Fibroblast of the aortic adventitia (primary cell): ENCODE measurements around the gene ZFP64. TPM values are rescaled to one million over a fixed set of nuclear protein-coding genes. Genes with fewer than 3 reads are reported as not detected.

Experiments
- DNase-seq: peaks from one replicate; pipeline ENCODE4 v3.0.0-alpha.2; 2010; ENCODE audit warnings: low read depth
- H3K4me3 ChIP-seq: 2 replicates; pipeline ENCODE4 v1.5.1; 2011; ENCODE audit warnings: low read depth, mild to moderate bottlenecking, control low read depth, low read length, moderate library complexity
- total RNA-seq: library from RNA; depleted of rRNA; stranded (reverse); fragments of >200 nt; gene quantifications from 2 replicates; pipeline ENCODE4 v1.2.3, GENCODE V29; 2012; ENCODE audit warnings: low replicate concordance
- TF ChIP-seq, protein P1 (sequence below): IDR thresholded peaks from 2 replicates; pipeline ENCODE4 v1.5.1; 2011; ENCODE audit warnings: mild to moderate bottlenecking, low read length, control low read depth, inconsistent platforms; ENCODE audit not compliant: insufficient read depth

The ZFP64 gene
- total RNA-seq, 1 donor, result 21.9 TPM

DNA sequence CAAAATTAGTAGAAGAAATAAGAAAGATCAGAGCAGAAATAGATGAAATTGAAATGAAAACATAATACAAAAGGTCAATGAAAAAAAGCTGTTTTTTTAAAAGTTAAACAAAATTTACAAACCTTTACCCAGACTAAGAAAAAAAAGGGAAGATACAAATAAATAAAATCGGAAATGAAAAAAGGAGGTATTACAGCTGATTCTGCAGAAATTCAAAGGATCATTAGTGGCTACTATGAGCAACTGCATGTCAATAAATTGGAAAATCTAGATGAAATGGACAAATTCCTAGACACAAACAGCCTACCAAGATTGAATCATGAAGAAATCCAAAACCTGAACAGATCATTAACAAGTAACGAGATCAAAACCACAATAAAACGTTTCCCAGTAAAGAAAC, 59.2 kb downstream of the ZFP64 start:
- TF ChIP-seq, protein P1, sequence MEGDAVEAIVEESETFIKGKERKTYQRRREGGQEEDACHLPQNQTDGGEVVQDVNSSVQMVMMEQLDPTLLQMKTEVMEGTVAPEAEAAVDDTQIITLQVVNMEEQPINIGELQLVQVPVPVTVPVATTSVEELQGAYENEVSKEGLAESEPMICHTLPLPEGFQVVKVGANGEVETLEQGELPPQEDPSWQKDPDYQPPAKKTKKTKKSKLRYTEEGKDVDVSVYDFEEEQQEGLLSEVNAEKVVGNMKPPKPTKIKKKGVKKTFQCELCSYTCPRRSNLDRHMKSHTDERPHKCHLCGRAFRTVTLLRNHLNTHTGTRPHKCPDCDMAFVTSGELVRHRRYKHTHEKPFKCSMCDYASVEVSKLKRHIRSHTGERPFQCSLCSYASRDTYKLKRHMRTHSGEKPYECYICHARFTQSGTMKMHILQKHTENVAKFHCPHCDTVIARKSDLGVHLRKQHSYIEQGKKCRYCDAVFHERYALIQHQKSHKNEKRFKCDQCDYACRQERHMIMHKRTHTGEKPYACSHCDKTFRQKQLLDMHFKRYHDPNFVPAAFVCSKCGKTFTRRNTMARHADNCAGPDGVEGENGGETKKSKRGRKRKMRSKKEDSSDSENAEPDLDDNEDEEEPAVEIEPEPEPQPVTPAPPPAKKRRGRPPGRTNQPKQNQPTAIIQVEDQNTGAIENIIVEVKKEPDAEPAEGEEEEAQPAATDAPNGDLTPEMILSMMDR, result no peak
- no peak for DNase-seq

DNA sequence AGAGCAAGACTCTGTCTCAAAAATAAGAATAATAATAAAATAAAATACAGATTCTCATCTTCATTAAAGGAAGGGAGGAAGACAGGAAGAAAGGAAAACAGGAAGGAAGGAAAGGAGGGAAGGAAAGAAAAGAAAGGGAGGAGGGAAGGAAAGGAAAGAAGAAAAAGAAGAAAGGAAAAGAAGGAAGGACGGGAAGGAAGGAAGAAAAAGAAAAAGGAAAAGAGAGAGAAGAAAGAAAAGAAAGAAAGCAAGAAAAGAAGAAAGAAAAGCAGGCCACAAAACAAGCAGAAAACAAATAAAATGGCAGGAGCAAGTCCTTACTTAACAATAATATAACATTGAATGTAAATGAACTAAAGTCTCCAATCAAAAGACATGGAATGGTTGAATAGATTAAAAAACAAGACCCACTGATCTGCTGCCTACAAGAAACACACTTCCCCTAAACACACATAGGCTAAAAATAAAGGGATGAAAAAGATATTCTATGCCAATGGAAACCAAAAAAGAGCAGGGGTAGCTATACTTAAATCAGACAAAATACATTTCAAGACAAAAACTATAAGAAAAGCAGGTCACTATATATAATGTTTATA, 60.4 kb downstream of the ZFP64 start:
- no peak overlapping the region for H3K4me3 ChIP-seq
- TF ChIP-seq, protein P1, result no peak
- no peak for DNase-seq

More for the DNA sequence above, 59.2 kb downstream of the ZFP64 start:
- H3K4me3 ChIP-seq, result no peak overlapping the region

DNA sequence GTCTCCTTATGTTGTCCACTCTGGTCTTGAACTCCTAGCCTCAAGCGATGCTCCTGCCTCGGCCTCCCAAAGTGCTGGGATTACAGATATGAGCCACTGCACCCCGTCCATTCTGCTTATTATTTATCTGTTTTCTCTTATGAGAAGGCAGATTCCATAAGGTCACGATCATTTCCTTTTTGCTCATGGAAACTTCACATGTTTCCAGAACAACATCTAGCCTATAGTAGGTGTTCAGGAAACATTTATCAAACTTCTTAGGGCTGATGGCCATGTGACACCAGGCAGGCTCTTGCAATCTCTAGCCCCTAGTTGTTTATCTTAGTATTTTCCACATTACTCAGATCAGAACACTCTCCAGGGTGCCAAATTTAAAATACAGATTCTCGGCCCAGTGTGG, 61.2 kb downstream of the ZFP64 start:
- DNase-seq, result no peak
- TF ChIP-seq, protein P1, result no peak
- no peak overlapping the region for H3K4me3 ChIP-seq

DNA sequence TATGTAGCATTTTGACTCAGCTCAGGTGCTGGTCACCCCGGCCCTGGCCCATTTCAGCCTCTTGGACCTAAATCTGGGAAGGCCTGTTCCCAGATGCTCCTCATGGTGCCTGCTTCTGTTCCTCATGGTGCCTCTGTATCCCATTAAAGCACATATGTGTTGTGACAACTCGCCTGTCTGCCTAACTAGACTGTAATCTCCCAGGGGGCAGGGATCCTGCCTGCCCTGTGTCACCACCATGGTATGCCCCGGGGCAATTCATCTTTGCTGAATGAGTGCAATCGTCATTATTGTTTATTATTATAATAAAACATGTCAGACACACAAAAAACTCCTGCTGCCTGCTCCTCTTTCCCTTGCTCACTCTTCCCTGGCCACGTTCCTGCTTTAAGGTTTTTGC, 62.0 kb downstream of the ZFP64 start:
- H3K4me3 ChIP-seq, result no peak overlapping the region
- TF ChIP-seq, protein P1, result no peak
- DNase-seq, result no peak

DNA sequence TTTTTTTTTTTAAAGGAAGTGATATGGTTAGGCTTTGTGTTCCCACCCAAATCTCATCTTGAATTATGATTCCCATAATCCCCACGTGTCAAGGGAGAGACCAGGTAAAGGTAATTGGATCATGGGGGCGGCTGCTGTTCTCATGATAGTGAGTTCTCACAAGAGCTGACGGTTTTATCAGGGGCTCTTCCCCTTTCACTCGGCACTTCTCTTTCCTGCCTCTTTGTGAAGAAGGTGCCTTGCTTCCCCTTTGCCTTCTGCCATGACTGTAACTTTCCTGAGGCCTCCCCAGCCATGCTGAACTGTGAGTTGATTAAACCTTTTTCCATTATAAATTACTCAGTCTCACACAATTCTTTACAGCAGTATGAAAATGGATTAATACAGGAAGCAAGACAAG, 64.3 kb downstream of the ZFP64 start:
- no peak overlapping the region for H3K4me3 ChIP-seq
- DNase-seq, result no peak
- TF ChIP-seq, protein P1, result no peak

DNA sequence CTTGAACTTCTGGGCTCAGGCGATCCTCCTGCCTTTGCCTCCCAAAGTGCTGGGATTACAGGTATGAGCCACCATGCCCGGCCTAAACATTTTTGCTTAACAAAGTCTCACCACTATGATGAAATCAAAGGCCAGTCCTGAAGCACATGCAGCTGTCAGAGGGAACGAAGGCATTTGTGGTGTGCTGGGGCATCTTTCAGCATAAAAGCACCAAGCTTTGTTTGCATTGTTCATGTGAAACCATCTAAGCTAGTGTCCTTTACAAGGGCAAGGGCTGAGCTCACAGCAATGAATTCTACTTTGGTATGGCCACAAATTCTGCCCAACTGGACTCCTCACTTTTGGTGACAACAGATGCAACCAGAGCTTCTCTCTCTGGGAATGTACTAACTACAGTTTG, 66.8 kb downstream of the ZFP64 start:
- TF ChIP-seq, protein P1, result no peak
- no peak overlapping the region for H3K4me3 ChIP-seq
- DNase-seq, result no peak

DNA sequence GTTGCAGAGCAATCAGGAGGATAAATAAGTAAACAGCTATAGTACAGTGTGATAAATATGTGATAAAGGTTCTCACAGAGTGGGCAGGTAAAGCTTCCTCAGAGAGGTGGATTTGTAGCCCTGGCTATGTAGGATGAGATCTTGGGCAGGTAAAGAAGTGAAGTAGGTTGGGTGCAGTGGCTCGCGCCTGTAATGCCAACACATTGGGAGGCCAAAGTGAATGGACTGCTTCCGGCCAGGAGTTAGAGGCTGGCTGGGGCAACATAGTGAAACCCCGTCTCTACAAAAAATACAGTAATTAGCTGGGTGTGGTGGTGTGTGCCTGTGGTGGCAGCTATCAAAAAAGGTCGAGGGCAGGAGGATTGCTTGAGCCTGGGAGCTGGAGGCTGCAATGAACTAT, 72.9 kb downstream of the ZFP64 start:
- H3K4me3 ChIP-seq, result no peak overlapping the region
- TF ChIP-seq, protein P1, result no peak
- DNase-seq, result no peak
